Hepatic stellate cell (primary cell): Measurements from ENCODE around the gene KCND2.
"Not testable (repeated sequence)": the region's sequence is repeated elsewhere in the genome, so short reads cannot be mapped to it uniquely, and the experiment has no call there.

Source experiments
- DNase-seq: peaks from one replicate; pipeline ENCODE4 v3.0.0; 2011; ENCODE audit warnings: low spot score

KCND2 gene

DNA sequence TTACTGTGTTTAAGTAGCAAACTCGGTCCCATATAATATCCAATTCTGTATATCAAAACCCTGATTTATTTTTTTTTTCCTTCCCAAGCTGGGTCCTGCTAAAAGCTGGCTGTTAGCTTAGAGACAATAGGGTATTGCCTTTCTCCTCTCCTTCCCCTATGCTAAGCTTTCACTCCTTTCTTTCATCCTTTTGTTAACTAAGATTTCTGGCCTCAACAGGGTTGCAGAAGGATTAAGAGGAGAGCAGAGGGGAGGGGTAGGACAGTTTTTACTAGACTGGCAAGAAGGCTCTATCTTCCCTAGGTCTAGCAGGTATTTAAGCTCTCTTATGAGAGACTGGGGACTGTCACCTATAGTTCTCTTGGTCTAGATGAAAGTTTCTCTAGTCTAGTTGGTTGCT lies 229.2 kb downstream of the KCND2 start:
- DNase-seq, result no peak

DNA sequence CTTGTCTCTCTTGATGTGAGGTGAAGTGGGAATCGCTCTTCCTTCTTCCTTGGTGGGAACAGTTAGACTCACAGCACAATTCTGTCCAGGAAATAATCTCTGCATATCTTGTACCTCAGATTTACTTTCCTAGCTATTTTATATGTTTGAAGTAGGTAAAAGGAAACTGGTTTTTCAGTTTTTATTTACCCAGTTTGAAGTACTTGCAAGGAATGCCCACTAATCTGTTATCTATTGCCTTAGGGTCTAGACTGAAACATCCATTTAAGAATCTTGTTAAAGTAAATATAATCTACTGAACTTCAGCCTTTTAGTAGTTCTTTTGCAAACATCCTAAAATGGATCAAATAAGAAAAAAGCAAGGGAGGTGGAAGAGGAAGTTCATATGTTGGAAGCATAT lies 229.8 kb downstream of the KCND2 start:
- no peak for DNase-seq

GRCh38 chr7:120504386-120504785 lies 231.4 kb downstream of the KCND2 start:
- DNase-seq, result no peak

GRCh38 chr7:120505770-120506169 lies 232.8 kb downstream of the KCND2 start:
- DNase-seq, result no peak

DNA sequence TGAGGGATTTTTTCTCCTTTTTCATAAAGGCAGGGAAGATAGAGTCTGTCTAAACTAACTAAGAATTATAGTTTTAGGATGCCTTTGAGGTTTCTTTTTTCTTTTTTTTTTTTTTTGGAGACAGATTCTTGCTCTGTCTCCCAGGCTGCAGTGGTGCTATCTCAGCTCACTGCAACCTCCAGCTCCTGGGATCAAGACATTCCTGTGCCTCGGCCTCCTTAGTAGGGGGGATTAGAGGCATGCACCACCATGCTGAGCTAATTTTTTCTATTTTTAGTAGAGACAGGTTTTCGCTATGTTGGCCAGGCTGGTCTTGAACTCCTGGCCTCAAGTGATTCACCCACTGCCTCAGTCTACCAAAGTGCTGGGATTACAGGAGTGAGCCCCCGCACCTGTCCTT lies 239.7 kb downstream of the KCND2 start:
- no peak for DNase-seq

GRCh38 chr7:120519224-120519623 lies 246.2 kb downstream of the KCND2 start:
- DNase-seq, result no peak

GRCh38 chr7:120521761-120522737 lies 249.1 kb downstream of the KCND2 start:
- DNase-seq, result no peak

DNA sequence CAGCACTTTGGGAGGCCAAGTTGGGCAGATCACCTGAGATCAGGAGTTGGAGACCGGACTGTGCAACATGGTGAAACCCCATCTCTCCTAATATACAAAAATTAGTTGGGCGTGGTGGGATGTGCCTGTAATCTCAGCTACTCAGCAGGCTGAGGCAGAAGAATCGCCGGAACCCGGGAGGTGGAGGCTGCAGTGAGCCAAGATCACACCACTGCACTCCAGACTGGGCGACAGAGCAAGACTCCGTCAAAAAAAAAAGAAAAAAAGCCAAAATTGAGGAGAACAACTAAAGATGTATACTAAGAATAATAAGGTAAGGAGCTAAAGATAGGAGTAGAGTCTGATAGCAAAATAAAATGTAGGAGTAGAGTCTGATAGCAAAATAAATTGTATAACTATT lies 251.0 kb downstream of the KCND2 start:
- no peak for DNase-seq

DNA sequence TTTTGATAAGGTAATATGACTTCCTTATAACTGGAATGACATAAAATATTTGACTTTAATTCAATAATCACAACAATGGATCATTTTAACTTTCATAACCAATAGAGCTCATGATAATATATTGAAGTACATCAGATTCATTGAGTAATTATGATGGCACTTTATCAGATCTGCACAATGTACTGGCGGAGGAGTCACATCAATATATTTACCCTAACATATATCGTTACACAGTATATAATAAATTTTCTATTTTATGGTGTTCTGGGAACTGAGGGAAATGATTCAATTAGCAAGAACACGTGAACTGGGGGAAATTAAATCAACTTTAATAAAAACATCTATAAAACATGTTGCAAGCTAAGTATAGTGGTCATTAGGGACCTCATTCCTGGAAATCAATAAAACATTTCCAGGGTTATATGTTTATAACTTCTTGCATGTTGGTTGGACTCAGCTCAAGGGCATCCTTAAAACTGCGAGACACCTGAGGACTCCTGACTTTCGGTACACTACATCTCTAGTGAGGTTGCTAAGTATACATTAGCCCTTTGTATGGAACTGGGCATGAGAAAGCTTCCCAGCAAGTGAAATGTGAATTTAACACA lies 254.0 kb downstream of the KCND2 start:
- no peak for DNase-seq

GRCh38 chr7:120529736-120530135 lies 256.8 kb downstream of the KCND2 start:
- DNase-seq, result no peak

DNA sequence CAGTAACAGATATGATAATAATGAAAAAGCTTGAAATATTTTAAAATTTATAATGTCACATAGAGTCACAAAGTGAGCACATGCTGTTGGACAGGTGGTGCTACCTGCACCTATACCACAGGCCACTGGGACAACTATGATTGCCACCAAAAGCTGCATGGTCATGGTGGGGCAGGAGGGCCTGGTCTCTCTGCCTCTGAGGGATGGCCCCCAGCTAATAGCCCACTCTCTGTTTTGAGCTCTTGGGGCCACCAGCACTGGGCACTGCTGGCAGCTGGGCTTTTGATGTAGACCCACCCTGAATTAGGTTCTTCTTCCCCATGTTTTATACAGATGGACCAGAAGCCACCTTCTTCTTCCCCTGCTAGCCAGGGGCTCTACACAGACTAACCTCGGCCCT lies 265.4 kb downstream of the KCND2 start:
- no peak for DNase-seq

DNA sequence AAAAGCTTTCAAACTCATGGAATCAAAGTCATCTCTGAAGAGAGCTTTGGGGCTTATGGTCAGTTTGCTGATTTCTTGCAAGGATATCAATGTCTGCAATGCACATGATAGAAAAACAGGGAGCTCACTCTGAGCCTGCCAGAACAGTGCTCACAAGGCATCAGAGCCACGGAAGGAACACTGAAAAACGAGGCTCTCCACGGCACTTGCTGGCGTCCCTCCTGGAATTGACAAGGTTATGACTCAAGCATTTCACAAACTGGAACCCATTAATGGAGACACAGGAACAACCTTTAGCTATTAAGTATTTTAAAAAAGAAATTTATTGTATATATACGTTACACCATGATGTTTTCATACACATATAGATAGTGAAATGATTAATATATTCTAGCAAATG lies 266.3 kb downstream of the KCND2 start:
- DNase-seq, result no peak

DNA sequence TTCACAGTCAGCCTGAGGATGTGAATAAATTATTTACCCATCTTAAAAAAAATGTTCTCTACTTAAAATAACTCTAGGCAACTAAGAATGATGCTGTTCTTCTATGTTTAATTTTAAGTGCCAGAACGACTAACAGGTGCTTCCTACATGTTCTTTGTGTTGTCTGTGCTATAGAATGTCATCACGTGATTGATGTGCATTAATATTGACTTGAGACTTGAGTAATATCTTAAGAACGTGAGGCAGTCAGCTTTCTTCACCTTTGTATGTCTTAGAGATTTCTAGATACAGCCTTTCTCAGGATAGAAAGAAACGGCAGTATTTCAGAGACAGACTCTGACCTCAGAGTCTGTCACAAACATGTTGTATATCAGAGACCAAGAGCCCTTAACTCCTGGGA lies 274.6 kb downstream of the KCND2 start:
- DNase-seq, result no peak

- DNase-seq, result peak; percentile 9
These were observed 277.6 kb downstream of the KCND2 start for GRCh38 chr7:120550494-120551048.

- DNase-seq, result no peak
These were observed 280.5 kb downstream of the KCND2 start for GRCh38 chr7:120553491-120553890.

GRCh38 chr7:120554960-120555571 lies 282.1 kb downstream of the KCND2 start:
- DNase-seq, result peak; percentile 38

- DNase-seq, result no peak
These were observed 291.2 kb downstream of the KCND2 start for GRCh38 chr7:120564145-120564544.

- no peak for DNase-seq
These were observed 294.2 kb downstream of the KCND2 start for GRCh38 chr7:120567204-120567603.

GRCh38 chr7:120578657-120579056 lies 305.7 kb downstream of the KCND2 start:
- not testable (repeated sequence) for DNase-seq

DNA sequence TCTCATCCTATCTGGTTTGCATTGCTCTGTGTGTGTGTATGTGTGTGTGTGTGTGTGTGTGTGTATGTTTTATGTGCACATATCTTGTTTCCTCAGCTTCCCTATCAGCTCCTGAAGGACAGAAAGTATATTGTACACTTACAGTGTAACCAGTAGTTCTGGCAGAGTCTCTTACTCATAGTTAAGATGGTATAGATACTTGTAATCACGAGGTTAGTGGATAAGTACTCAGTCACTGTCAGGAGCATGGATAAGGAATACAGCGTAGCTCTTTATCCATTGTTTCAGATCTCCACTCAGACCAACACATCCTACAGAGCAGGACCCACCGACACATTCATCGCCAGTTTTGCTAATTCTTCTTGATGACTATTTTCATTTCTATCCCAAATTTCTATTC lies 309.9 kb downstream of the KCND2 start:
- DNase-seq, result no peak

GRCh38 chr7:120583899-120584586 lies 311.1 kb downstream of the KCND2 start:
- DNase-seq, result peak; percentile 24

DNA sequence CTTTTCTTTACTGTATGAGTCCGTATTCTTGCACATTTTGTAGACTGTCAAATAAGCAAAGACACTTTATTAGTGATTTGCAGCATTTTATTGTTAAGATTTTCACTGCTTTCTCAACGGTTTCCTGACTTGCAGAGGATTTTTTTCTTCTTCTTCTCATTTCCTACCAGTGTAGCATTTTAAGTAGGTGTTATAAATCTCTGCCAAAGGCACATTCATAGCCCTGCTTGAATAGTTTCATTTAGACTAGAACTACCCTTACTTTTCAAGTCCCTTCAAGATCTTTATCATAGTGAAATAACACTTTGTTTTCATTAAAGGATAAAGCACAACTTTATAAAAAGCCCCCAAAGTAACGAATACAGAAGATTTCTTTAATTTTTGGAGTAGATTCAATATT lies 313.6 kb downstream of the KCND2 start:
- no peak for DNase-seq
